ENCODE results near the gene UCHL1. TPM values are rescaled to one million over a fixed set of nuclear protein-coding genes. Genes with fewer than 3 reads are reported as not detected.

UCHL1 gene
- total RNA-seq, 4 donors from 2014 or later, result 24.8 to 176 (median 71.0) TPM

- Histone ChIP-seq H3K27me3 (no peaks in the 10 kb centered on the region), H3K27ac (peak overlapping the region in 1 of 4 donors; percentile 73), H3K4me3 (peak overlapping the region; percentile 59 to 85 (median 80)), H3K36me3 (no peaks in the 10 kb centered on the region), H3K4me1 (peaks cover 29 to 34% of the 10 kb centered on the region in 2 donors), H3K9me3 (no peaks in the 10 kb centered on the region)
- DNase-seq (no peak), ATAC-seq (no peak)
- intact Hi-C loops (cut with DNase I; ENCODE audit: low total_unique reads), result loop anchor here (1.0 to 5.0 kb wide), 3 partner anchors 70 to 140 kb away; no protein-coding TSS in a partner anchor
- TF ChIP-seq POLR2A (IDR thresholded peaks at IDR 0.05) (no peak), CTCF (IDR thresholded peaks at IDR 0.05 in 4 of 5, conservative IDR thresholded peaks at IDR 0.05 in 1 of 5) (no peak)
- in situ Hi-C loops (cut with MboI; ENCODE audit: low sequenced_read_pairs in 4 of 4), result loop anchor here in 2 of 4 donors (10.0 kb wide), 1 partner anchor 237 kb away; no protein-coding TSS in a partner anchor
Observed at GRCh38 chr4:41211951-41212615, 44.6 kb upstream of the UCHL1 start.

- no peaks in the 10 kb centered on the region for H3K36me3 ChIP-seq
- H3K27ac ChIP-seq, result peak overlapping the region in 2 of 4 donors; percentile 73 to 83
- no peaks in the 10 kb centered on the region for H3K9me3 ChIP-seq
- peak; percentile 19 to 43 for ATAC-seq
- intact Hi-C loops (cut with DNase I; ENCODE audit: low total_unique reads), result loop anchor here (1.0 to 5.0 kb wide), 3 partner anchors 70 to 140 kb away; no protein-coding TSS in a partner anchor
- no peak for TF ChIP-seq POLR2A (IDR thresholded peaks at IDR 0.05)
- peak in 4 of 5 experiments; percentile 40 to 63 (median 50) for TF ChIP-seq CTCF (IDR thresholded peaks at IDR 0.05 in 4 of 5, conservative IDR thresholded peaks at IDR 0.05 in 1 of 5)
- H3K4me1 ChIP-seq, result peaks cover 27 to 35% of the 10 kb centered on the region in 2 donors
- peak overlapping the region; percentile 59 to 85 (median 80) for H3K4me3 ChIP-seq
- peak; percentile 17 to 27 for DNase-seq
- no peaks in the 10 kb centered on the region for H3K27me3 ChIP-seq
- in situ Hi-C loops (cut with MboI; ENCODE audit: low sequenced_read_pairs in 4 of 4), result loop anchor here in 2 of 4 donors (10.0 kb wide), 1 partner anchor 238 kb away; no protein-coding TSS in a partner anchor
Observed at GRCh38 chr4:41212616-41213203, 44.0 kb upstream of the UCHL1 start.

- peak in 1 of 2 donors; percentile 12 for ATAC-seq
- Histone ChIP-seq H3K36me3 (no peaks in the 10 kb centered on the region), H3K4me3 (peak overlapping the region; percentile 59 to 85 (median 80)), H3K27me3 (no peaks in the 10 kb centered on the region), H3K27ac (peak overlapping the region; percentile 72 to 89 (median 78)), H3K9me3 (no peaks in the 10 kb centered on the region), H3K4me1 (peaks cover 26 to 36% of the 10 kb centered on the region in 2 donors)
- intact Hi-C loops (cut with DNase I; ENCODE audit: low total_unique reads) (loop anchor here (1.0 to 5.0 kb wide), 6 partner anchors 39 to 373 kb away; no protein-coding TSS in a partner anchor), in situ Hi-C loops (cut with MboI; ENCODE audit: low sequenced_read_pairs in 4 of 4) (loop anchor here in 2 of 4 donors (10.0 kb wide), 1 partner anchor 239 kb away; no protein-coding TSS in a partner anchor)
- no peak for TF ChIP-seq POLR2A (IDR thresholded peaks at IDR 0.05)
- no peak for TF ChIP-seq CTCF (IDR thresholded peaks at IDR 0.05 in 4 of 5, conservative IDR thresholded peaks at IDR 0.05 in 1 of 5)
- DNase-seq, result no peak
Observed at GRCh38 chr4:41213625-41214135, 43.0 kb upstream of the UCHL1 start.

- in situ Hi-C loops (cut with MboI; ENCODE audit: low sequenced_read_pairs in 4 of 4), result loop anchor here in 2 of 4 donors (10.0 kb wide), 1 partner anchor 239 kb away; no protein-coding TSS in a partner anchor
- peak; percentile 83 to 85 for ATAC-seq
- H3K27me3 ChIP-seq, result no peaks in the 10 kb centered on the region
- peak; percentile 22 to 89 (median 63) for TF ChIP-seq CTCF (IDR thresholded peaks at IDR 0.05 in 4 of 5, conservative IDR thresholded peaks at IDR 0.05 in 1 of 5)
- TF ChIP-seq POLR2A (IDR thresholded peaks at IDR 0.05), result peak; percentile 65 to 77
- H3K36me3 ChIP-seq, result no peaks in the 10 kb centered on the region
- H3K4me1 ChIP-seq, result peaks cover 22 to 36% of the 10 kb centered on the region in 2 donors
- intact Hi-C loops (cut with DNase I; ENCODE audit: low total_unique reads), result loop anchor here (1.0 to 5.0 kb wide), 6 partner anchors 39 to 373 kb away; no protein-coding TSS in a partner anchor
- H3K27ac ChIP-seq, result peak within 1 kb of the TSS; percentile 72 to 89 (median 78)
- DNase-seq, result peak; percentile 80 to 91
- no peaks in the 10 kb centered on the region for H3K9me3 ChIP-seq
- peak within 1 kb of the TSS; percentile 59 to 85 (median 80) for H3K4me3 ChIP-seq
Observed at GRCh38 chr4:41214136-41214824, 42.4 kb upstream of the UCHL1 start, which contains the start of gene APBB2. Gene APBB2 (minus strand): TSS chr4:41214542. CDS start chr4:41033254, 181,288 bp downstream.

All from gastrocnemius medialis (tissue), 4 donors.